IMR-90 (cell line): ENCODE data around the gene ERN1. TPM values are rescaled to one million over a fixed set of nuclear protein-coding genes. Genes with fewer than 3 reads are reported as not detected.

Source experiments
- BHLHE40 ChIP-seq: fragments of 150-350 bp; IDR thresholded peaks from 2 replicates; pipeline ENCODE4 v1.6.1; 2016; ENCODE audit warnings: mild to moderate bottlenecking, low read depth, low read length
- MAFK ChIP-seq: IDR thresholded peaks from 2 replicates; pipeline ENCODE4 v1.6.1; 2012; ENCODE audit warnings: low read depth, low read length, improper control_type of control experiment
- MXI1 ChIP-seq: IDR thresholded peaks from 2 replicates; pipeline ENCODE4 v1.6.1; 2012; ENCODE audit warnings: low read depth, mild to moderate bottlenecking, low read length, moderate library complexity, borderline replicate concordance
- NFE2L2 ChIP-seq: fragments of 150-350 bp; IDR thresholded peaks from 2 replicates; pipeline ENCODE4 v1.6.1; 2016; ENCODE audit warnings: low read depth, mild to moderate bottlenecking, low read length
- polyA plus RNA-seq, 3 experiments: library from polyadenylated mRNA; depleted of rRNA; stranded (reverse); fragments of >200 nt; gene quantifications; 2 replicates each; pipeline ENCODE4 v1.2.3, GENCODE V29; 2012; ENCODE audit warnings: low replicate concordance in 1 of 3
- total RNA-seq: library from RNA; depleted of rRNA; stranded (reverse); fragments of >200 nt; gene quantifications from 2 replicates; pipeline ENCODE4 v1.2.3, GENCODE V29; 2012
- TF ChIP-seq, protein P1 (sequence below): fragments of 150-350 bp; IDR thresholded peaks from 2 replicates; pipeline ENCODE4 v1.6.1; 2017; ENCODE audit warnings: mild to moderate bottlenecking, antibody characterized with exemption, low read length, low read depth

ERN1 gene
- total and polyA plus RNA-seq, 2 of the 4 experiments (the other 2 are of a cell fraction) = 2.7 to 4.1 TPM

DNA sequence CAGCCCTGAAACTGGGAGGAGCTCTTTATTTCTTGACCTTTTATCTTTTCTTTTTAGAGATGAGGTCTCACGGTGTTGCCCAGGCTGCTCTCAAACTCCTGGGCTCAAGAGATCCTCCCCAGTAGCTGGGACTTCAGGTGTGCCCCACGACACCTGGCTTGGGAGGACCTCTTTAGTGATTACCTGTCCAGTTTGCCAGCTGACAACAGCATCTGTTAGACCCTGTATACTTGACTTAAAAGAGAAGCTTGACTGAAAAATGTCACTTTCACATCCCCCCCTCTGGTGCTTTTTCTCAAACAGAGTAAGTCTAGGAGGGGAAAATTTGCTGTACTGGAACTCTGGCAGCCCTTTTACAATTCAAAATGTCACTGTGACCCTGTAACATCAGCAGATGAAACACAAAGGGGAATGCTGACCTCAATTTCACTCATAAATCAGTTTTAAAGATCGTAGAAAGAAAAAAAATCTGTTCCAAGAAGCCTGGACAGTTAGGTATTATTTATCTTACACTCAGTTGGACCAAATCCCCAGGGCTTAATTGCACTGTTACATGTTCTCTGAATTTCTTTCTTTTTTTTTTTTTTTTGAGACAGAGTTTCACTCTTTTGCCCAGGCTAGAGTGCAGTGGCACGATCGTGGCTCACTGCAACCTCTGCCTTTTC, 1.8 kb upstream of the ERN1 start (continued):
- TF ChIP-seq, protein P1, sequence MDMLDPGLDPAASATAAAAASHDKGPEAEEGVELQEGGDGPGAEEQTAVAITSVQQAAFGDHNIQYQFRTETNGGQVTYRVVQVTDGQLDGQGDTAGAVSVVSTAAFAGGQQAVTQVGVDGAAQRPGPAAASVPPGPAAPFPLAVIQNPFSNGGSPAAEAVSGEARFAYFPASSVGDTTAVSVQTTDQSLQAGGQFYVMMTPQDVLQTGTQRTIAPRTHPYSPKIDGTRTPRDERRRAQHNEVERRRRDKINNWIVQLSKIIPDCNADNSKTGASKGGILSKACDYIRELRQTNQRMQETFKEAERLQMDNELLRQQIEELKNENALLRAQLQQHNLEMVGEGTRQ = no peak
- TF ChIP-seq NFE2L2 = no peak
- TF ChIP-seq BHLHE40 = no peak
- no peak for TF ChIP-seq MXI1
- no peak for TF ChIP-seq MAFK
